Endothelial cell of umbilical vein (primary cell): ENCODE results near the gene MAL. TPM values are rescaled to one million over a fixed set of nuclear protein-coding genes. Genes with fewer than 3 reads are reported as not detected.

Experiments
- BruUV-seq: library from RNA; stranded (reverse); fragments of 400-500 nt; replicated peaks from 2 replicates; lab custom pipeline; 2021; lab: Mats Ljungman, UMichigan
- CTCF ChIA-PET: fragments of 300-600, 350-600 bp; sonication (Branson Sonifier 250); formaldehyde crosslinking; loops from one replicate; lab custom pipeline; 2021; ENCODE audit warnings: antibody characterized with exemption, inconsistent platforms; lab: Charles Lee
- POLR2A ChIA-PET: fragments of 300-600, 350-600 bp; sonication (Branson Sonifier 250); formaldehyde crosslinking; loops from one replicate; lab custom pipeline; 2021; ENCODE audit warnings: antibody characterized with exemption, inconsistent platforms; lab: Charles Lee
- DNase-seq: peaks from one replicate; pipeline ENCODE4 v3.0.0-alpha.2; 2011; ENCODE audit warnings: low read depth, low spot score
- FAIRE-seq: peaks from 2 replicates; lab custom pipeline; 2011; peaks lifted over from hg19 to GRCh38; lab: Jason Lieb, UNC
- H2AFZ ChIP-seq: 2 replicates; pipeline ENCODE4 v1.6.0; 2012; ENCODE audit warnings: low read depth, low read length, control low read depth, inconsistent platforms
- H3K27ac ChIP-seq: 2 replicates; pipeline ENCODE4 v1.5.1; 2011; ENCODE audit warnings: low read depth, mild to moderate bottlenecking, control low read depth, low read length, moderate library complexity; ENCODE audit not compliant: insufficient read depth
- H3K27me3 ChIP-seq, 2 experiments: 2 replicates each; pipeline versions ENCODE4 v1.6.0 to v1.6.1; 2011; ENCODE audit warnings: low read length in 2 of 2, mixed read lengths in 1 of 2; ENCODE audit not compliant: control insufficient read depth in 2 of 2, insufficient read depth in 2 of 2
- H3K36me3 ChIP-seq, 2 experiments: 2 replicates in 1 of 2; 3 replicates in 1 of 2; pipeline ENCODE4 v1.5.1; 2011; ENCODE audit warnings: low read length in 2 of 2, mild to moderate bottlenecking in 1 of 2, moderate library complexity in 1 of 2; ENCODE audit not compliant: control insufficient read depth in 2 of 2, insufficient read depth in 2 of 2; ENCODE audit errors: extremely low read depth in 1 of 2
- H3K4me1 ChIP-seq: 3 replicates; pipeline ENCODE4 v1.5.1; 2011; ENCODE audit warnings: mild to moderate bottlenecking, low read length; ENCODE audit not compliant: control insufficient read depth, insufficient read depth; ENCODE audit errors: extremely low read depth
- H3K4me2 ChIP-seq: 2 replicates; pipeline ENCODE4 v1.6.1; 2011; ENCODE audit warnings: low read length, control low read depth, mixed read lengths; ENCODE audit not compliant: insufficient read depth
- H3K4me3 ChIP-seq, 3 experiments: fragments of 200-600 bp in 1 of 3; sonication (generic), shearing (Covaris generic) in 1 of 3; replicated peaks in 1 of 3; 2 replicates each; pipeline ENCODE4 v1.5.1; 2011 to 2016; ENCODE audit warnings: control low read depth in 3 of 3, low read length in 3 of 3, mild to moderate bottlenecking in 2 of 3, inconsistent platforms in 1 of 3, low read depth in 1 of 3, moderate library complexity in 1 of 3; ENCODE audit not compliant: insufficient read depth in 1 of 3
- H3K79me2 ChIP-seq: 2 replicates; pipeline ENCODE4 v1.6.0; 2012; ENCODE audit warnings: low read length, inconsistent platforms; ENCODE audit not compliant: control insufficient read depth, insufficient read depth
- H3K9ac ChIP-seq: replicated peaks from 2 replicates; pipeline ENCODE3; 2011; ENCODE audit warnings: low read length, control low read depth; ENCODE audit not compliant: insufficient read depth; ENCODE audit errors: extremely low read depth
- H3K9me1 ChIP-seq: replicated peaks from 3 replicates; pipeline ENCODE4 v1.6.0; 2011; ENCODE audit warnings: mild to moderate bottlenecking, low read length; ENCODE audit not compliant: control insufficient read depth, insufficient read depth; ENCODE audit errors: extremely low read depth
- H3K9me3 ChIP-seq: replicated peaks from 2 replicates; pipeline ENCODE4 v1.5.1; 2012; ENCODE audit warnings: low read length, inconsistent platforms; ENCODE audit not compliant: control insufficient read depth, insufficient read depth
- H4K20me1 ChIP-seq: replicated peaks from 2 replicates; pipeline ENCODE3; 2011; ENCODE audit warnings: mild to moderate bottlenecking, low read length; ENCODE audit not compliant: control insufficient read depth, insufficient read depth; ENCODE audit errors: extremely low read depth
- CTCF ChIP-seq, 2 donors: IDR thresholded peaks; 1 replicate in 1 of 2; 2 replicates in 1 of 2; pipeline ENCODE4 v1.5.1; 2011; ENCODE audit warnings: low read length in 2 of 2, mild to moderate bottlenecking in 2 of 2, moderate library complexity in 2 of 2, control low read depth in 1 of 2, inconsistent platforms in 1 of 2, low read depth in 1 of 2; ENCODE audit not compliant: insufficient read depth in 1 of 2; ENCODE audit errors: extremely low read depth in 1 of 2
- EZH2 ChIP-seq: IDR thresholded peaks from 2 replicates; pipeline ENCODE4 v1.6.1; 2012; ENCODE audit warnings: borderline replicate concordance, low read depth, mild to moderate bottlenecking, moderate library complexity, low read length, inconsistent platforms; ENCODE audit not compliant: severe bottlenecking
- FOS ChIP-seq: IDR thresholded peaks from 2 replicates; pipeline ENCODE4 v1.6.1; 2011; ENCODE audit warnings: mild to moderate bottlenecking, low read length, moderate library complexity, borderline replicate concordance; ENCODE audit not compliant: insufficient read depth
- GATA2 ChIP-seq: IDR thresholded peaks from 2 replicates; pipeline ENCODE4 v1.7.0; 2011; ENCODE audit warnings: low read depth, mild to moderate bottlenecking, moderate library complexity, mixed read lengths, low read length; ENCODE audit not compliant: insufficient read length, insufficient read depth
- JUN ChIP-seq: IDR thresholded peaks from 2 replicates; pipeline ENCODE4 v1.6.1; 2011; ENCODE audit warnings: borderline replicate concordance, low read depth; ENCODE audit not compliant: insufficient read length, insufficient read depth
- MAX ChIP-seq: IDR thresholded peaks from 2 replicates; pipeline ENCODE4 v1.6.1; 2011; ENCODE audit not compliant: insufficient read depth, insufficient read length
- MYC ChIP-seq: IDR thresholded peaks from one replicate; pipeline ENCODE4 v1.6.1; 2011; ENCODE audit warnings: mild to moderate bottlenecking, low read depth, low read length
- POLR2A ChIP-seq: IDR thresholded peaks from 2 replicates; pipeline ENCODE4 v1.6.1; 2012; ENCODE audit warnings: low read depth, mild to moderate bottlenecking, control low read depth, low read length
- POLR2AphosphoS5 ChIP-seq: IDR thresholded peaks from 2 replicates; pipeline ENCODE4 v1.6.1; 2012; ENCODE audit warnings: low read depth, mild to moderate bottlenecking, control low read depth, low read length, moderate library complexity; ENCODE audit not compliant: insufficient read depth
- dilution Hi-C: fragments of 300-500 bp; cut with MboI; formaldehyde crosslinking; loops from one replicate; pipeline ENCODE4 v1.15.0; 2019; ENCODE audit warnings: low sequenced_read_pairs; ENCODE audit not compliant: extremely low pct_ligation_motif_present
- intact Hi-C: fragments of 100-400 bp; cut with micrococcal nuclease; formaldehyde crosslinking; loops from one replicate; pipeline ENCODE4 v1.10.0; 2022
- polyA plus RNA-seq, 4 experiments: library from polyadenylated mRNA; depleted of rRNA in 3 of 4; stranded (reverse) in 3 of 4; unstranded in 1 of 4; fragments of >200 nt; gene quantifications; 2 replicates each; pipeline versions ENCODE4 v1.2.1 to v1.2.3, GENCODE V29; 2011 to 2012; ENCODE audit warnings: missing spikeins in 1 of 4
- total RNA-seq: library from RNA; stranded (reverse); gene quantifications from 2 replicates; pipeline ENCODE4 v1.2.3, GENCODE V29; 2021

The MAL gene
- total and polyA plus RNA-seq, 2 donors (not counting 3 experiments of a cell fraction or from before 2014, with no cell fraction given): not detected

- Histone ChIP-seq H3K4me3 (no peak overlapping the region), H3K27ac (no peak overlapping the region), H2AFZ (no peak overlapping the region), H3K36me3 (no peaks in the 10 kb centered on the region), H4K20me1 (no peaks in the 10 kb centered on the region), H3K9me3 (no peaks in the 10 kb centered on the region), H3K4me2 (no peak overlapping the region), H3K9me1 (no peaks in the 10 kb centered on the region), H3K27me3 (no peaks in the 10 kb centered on the region), H3K79me2 (no peaks in the 10 kb centered on the region), H3K9ac (no peak overlapping the region), H3K4me1 (no peaks in the 10 kb centered on the region)
- BruUV-seq: no TSS peak
- DNase-seq: no peak
- no peak for FAIRE-seq
- dilution Hi-C loops (no loop called here), intact Hi-C loops (no loop called here)
- POLR2A ChIA-PET: no interaction called here
- CTCF ChIA-PET: no interaction called here
- TF ChIP-seq EZH2: no peak
- TF ChIP-seq POLR2A: no peak
- no peak for TF ChIP-seq MYC
- no peak for TF ChIP-seq FOS
- TF ChIP-seq GATA2: no peak
- no peak for TF ChIP-seq POLR2AphosphoS5
- no peak for TF ChIP-seq JUN
- no peak for TF ChIP-seq CTCF (IDR thresholded peaks at IDR 0.05; ENCODE audit: extremely low read depth in 1 of 2, insufficient read depth in 1 of 2, low read depth in 1 of 2, low read length in 2 of 2)
- no peak for TF ChIP-seq MAX
These were observed 25.1 kb downstream of the MAL start for GRCh38 chr2:95050385-95051300.
